Fibroblast of the aortic adventitia (primary cell): ENCODE results near the gene SPON1. TPM values are rescaled to one million over a fixed set of nuclear protein-coding genes. Genes with fewer than 3 reads are reported as not detected.
A peak's percentile ranks its signal among the peaks of the same experiment; 100 is the strongest.

ENCODE experiments used
- DNase-seq: peaks from one replicate; pipeline ENCODE4 v3.0.0-alpha.2; 2010; ENCODE audit warnings: low read depth
- H3K4me3 ChIP-seq: 2 replicates; pipeline ENCODE4 v1.5.1; 2011; ENCODE audit warnings: low read depth, mild to moderate bottlenecking, control low read depth, low read length, moderate library complexity
- CTCF ChIP-seq: IDR thresholded peaks from 2 replicates; pipeline ENCODE4 v1.5.1; 2011; ENCODE audit warnings: mild to moderate bottlenecking, low read length, control low read depth, inconsistent platforms; ENCODE audit not compliant: insufficient read depth
- total RNA-seq: library from RNA; depleted of rRNA; stranded (reverse); fragments of >200 nt; gene quantifications from 2 replicates; pipeline ENCODE4 v1.2.3, GENCODE V29; 2012; ENCODE audit warnings: low replicate concordance

Gene SPON1
- total RNA-seq, 1 donor: 3.5 TPM

- no peak for TF ChIP-seq CTCF
- no peak for DNase-seq
- H3K4me3 ChIP-seq: no peak overlapping the region
Observed at GRCh38 chr11:14061721-14062120, 99.2 kb downstream of the SPON1 start.

GRCh38 chr11:14065141-14065540, 102.6 kb downstream of the SPON1 start:
- TF ChIP-seq CTCF: no peak
- no peak for DNase-seq

GRCh38 chr11:14065681-14066080, 103.2 kb downstream of the SPON1 start:
- no peak overlapping the region for H3K4me3 ChIP-seq
- TF ChIP-seq CTCF: no peak
- no peak for DNase-seq

More at GRCh38 chr11:14065141-14065540, 102.6 kb downstream of the SPON1 start:
- no peak overlapping the region for H3K4me3 ChIP-seq

- TF ChIP-seq CTCF: no peak
- no peak overlapping the region for H3K4me3 ChIP-seq
- no peak for DNase-seq
Observed at GRCh38 chr11:14067686-14068085, 105.2 kb downstream of the SPON1 start.

- no peak overlapping the region for H3K4me3 ChIP-seq
- peak; percentile 49 for DNase-seq
- no peak for TF ChIP-seq CTCF
Observed at GRCh38 chr11:14070896-14071295, 108.4 kb downstream of the SPON1 start.

GRCh38 chr11:14073849-14074476, 111.4 kb downstream of the SPON1 start:
- no peak overlapping the region for H3K4me3 ChIP-seq
- no peak for TF ChIP-seq CTCF
- peak; percentile 73 for DNase-seq
